Ramos (cell line): ENCODE data around the gene SMTN.
"Not testable (repeated sequence)": the region's sequence is repeated elsewhere in the genome, so short reads cannot be mapped to it uniquely, and the experiment has no call there.

ENCODE experiments used
- in situ Hi-C: fragments of 300-500 bp; cut with MboI; formaldehyde crosslinking; loops from one replicate; pipeline ENCODE4 v1.14.3; 2022; ENCODE audit warnings: low sequenced_read_pairs; ENCODE audit not compliant: unreplicated experiment

The SMTN gene

GRCh38 chr22:31080848-31081649 lies at the start of gene SMTN:
TSS of gene SMTN (plus strand) at chr22:31081318. CDS start at chr22:31083259, 1,941 bp downstream.
- in situ Hi-C loops = loop anchor here (10.0 kb wide), 1 partner anchor 316 kb away; no protein-coding TSS in a partner anchor

GRCh38 chr22:31036671-31037550 lies 44.2 kb upstream of the SMTN start:
- in situ Hi-C loops = no loop called here

GRCh38 chr22:31038686-31039085 lies 42.4 kb upstream of the SMTN start:
- in situ Hi-C loops = no loop called here

- in situ Hi-C loops = no loop called here
Observed at GRCh38 chr22:31039393-31039792, 41.7 kb upstream of the SMTN start.

- in situ Hi-C loops = no loop called here
Observed at GRCh38 chr22:31040542-31041398, 40.3 kb upstream of the SMTN start.

GRCh38 chr22:31044262-31044861 lies 36.8 kb upstream of the SMTN start:
- in situ Hi-C loops = no loop called here

GRCh38 chr22:31045900-31046538 lies 35.1 kb upstream of the SMTN start:
- in situ Hi-C loops = no loop called here

GRCh38 chr22:31046539-31047226 lies 34.4 kb upstream of the SMTN start:
- in situ Hi-C loops = no loop called here

GRCh38 chr22:31048570-31048969 lies 32.5 kb upstream of the SMTN start:
- in situ Hi-C loops = no loop called here

GRCh38 chr22:31049815-31050420 lies 31.2 kb upstream of the SMTN start:
- in situ Hi-C loops = no loop called here

GRCh38 chr22:31055117-31055634 lies 25.9 kb upstream of the SMTN start:
- in situ Hi-C loops = no loop called here

GRCh38 chr22:31055635-31056159 lies 25.4 kb upstream of the SMTN start:
- in situ Hi-C loops = no loop called here

GRCh38 chr22:31056986-31057599 lies 24.0 kb upstream of the SMTN start:
- in situ Hi-C loops = no loop called here

- in situ Hi-C loops = not testable (repeated sequence)
Observed at GRCh38 chr22:31059663-31060062, 21.5 kb upstream of the SMTN start.

GRCh38 chr22:31062566-31063230 lies 18.4 kb upstream of the SMTN start:
- in situ Hi-C loops = no loop called here

- in situ Hi-C loops = no loop called here
Observed at GRCh38 chr22:31064369-31064768, 16.7 kb upstream of the SMTN start.

- in situ Hi-C loops = no loop called here
Observed at GRCh38 chr22:31068970-31069369, 12.1 kb upstream of the SMTN start.
